Stimulated activated CD8-positive, alpha-beta memory T cell treated with anti-CD3 and anti-CD28 coated beads, Interleukin-15, amount 100 ng/mL, for 1 hour (primary cell): ENCODE results near the gene AKNA.

Experiments used
- DNase-seq: peaks from one replicate; pipeline ENCODE4 v3.0.0-alpha.2; 2020; ENCODE audit warnings: low read depth

Gene AKNA

DNA sequence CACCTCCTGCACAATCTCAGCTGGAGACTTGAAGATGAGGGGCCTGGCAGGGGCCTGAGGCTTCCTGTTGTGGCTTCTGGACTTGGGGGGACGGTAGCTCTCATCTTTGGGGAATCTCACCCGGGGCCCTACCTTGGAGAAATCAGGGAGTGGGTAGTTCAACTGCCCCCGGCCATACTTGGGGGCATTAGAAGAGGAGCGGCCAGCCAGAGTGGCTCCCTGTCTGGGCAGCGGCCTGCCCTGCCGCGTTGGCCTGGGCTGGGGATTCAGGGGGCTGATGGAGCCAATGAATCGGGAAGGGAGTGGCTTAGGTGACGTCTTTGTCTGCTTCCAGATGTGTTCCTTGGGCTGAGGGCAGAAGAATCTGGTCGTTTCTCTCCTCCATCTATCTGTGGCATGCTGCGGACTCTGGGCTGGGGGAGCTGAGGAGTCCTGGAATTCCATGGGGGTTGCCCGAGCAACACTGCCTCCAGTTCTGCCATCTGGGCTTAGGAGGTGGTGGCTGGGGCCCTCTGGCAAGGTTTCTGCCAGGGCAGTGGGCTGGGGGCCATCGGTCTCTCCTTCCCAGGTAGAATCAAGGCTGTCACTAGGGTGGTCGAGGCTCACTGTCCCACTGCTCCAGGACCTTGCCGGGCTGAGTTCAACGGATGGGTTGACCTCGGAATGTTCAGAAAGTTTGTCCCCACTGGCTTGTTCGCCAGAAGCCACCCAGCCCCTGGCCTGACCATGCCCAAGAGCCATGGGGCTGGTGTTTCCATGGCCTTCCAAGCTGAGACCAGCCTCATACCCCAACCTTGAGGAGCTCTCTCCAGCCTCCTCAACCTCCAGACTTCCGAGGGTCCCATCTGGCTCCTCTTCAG is 11.0 kb downstream of the AKNA start:
- DNase-seq: no peak

DNA sequence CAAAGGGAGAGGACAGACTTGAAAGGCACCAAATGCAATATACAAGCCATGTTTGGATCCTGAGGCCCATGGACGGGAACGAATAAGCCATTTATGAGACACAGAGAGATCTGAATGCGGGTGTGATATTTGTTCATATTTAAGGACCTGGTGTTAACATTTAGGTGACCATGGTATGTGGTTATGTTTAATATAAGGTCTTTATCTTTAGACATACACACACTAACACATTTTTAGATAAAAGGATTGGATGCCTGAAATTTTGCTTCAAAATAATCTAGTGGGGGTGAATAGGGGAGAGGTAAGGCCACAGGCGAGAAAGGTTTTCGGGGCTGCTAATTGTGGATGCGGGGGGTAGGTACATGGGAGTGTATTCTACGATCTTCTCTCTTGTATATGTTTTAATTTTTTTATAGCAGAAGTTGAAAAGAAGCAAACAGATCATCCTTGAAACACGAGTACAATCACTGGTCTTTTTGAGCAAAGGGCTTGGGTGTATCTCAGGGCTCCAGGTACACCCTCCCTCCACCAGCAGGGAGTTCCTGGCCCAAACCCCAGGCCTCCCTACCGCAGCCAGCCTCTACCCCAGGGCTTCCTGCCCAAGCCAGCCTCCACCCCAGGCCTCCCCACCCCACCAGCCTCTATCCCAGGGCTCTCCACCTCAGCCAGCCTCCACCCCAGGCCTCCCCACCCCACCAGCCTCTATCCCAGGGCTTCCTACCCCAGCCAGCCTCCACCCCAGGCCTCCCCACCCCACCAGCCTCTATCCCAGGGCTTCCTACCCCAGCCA is 12.2 kb downstream of the AKNA start:
- no peak for DNase-seq

DNA sequence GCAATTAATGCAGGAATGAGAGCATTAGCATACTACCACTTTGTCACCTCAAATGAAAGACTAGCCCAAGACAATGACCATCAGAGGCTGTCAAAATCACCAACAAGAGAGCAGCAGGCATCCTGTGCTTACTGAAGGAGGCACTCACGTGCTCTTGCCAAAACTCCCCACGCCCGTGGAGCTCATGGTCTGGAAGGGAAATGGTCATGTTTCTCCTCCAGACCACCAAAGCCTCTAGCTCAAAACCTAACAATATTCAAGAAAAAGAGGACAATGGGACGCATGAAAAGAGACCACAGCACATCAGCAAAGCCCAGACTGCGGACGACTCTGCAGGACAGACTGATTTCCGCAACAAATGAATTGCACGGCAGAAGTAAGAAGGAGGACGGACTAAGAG is 12.8 kb downstream of the AKNA start:
- DNase-seq: no peak

DNA sequence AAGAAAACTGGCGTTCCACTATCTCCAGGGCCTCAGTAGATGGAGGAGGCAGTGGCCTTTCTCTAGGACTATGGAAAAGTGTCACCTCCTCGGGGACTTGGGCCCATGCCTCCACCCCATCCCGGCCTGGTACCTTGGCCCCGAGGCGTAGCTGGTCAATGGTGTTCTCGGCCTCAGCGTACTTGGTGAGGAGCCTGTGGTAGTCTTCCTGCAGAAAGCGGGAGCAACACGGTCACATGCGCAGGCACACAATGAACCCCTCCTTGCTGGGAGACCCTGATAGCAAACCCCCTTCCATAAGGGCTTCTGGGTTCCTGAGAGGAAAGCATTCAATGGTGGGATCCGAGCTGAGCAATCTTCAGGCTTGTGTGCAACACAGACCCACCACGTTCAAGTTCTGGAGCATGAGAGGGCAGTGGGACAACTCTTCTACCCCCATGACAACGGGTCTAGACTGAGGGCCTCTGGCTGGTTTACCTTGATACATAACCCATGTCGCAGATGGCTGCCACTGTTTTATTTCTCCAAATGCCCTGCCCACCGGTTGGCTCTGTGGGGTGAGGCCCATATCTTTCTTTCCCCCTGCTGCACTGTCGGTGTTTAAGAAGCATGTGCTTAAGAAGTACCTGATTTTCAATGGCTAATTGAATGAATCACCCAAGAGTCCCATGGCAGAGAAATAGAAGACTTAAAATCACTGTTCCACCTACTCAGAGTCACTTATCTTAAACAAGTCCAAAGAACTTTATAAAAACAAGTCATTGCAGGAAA is 13.6 kb downstream of the AKNA start:
- DNase-seq: no peak

DNA sequence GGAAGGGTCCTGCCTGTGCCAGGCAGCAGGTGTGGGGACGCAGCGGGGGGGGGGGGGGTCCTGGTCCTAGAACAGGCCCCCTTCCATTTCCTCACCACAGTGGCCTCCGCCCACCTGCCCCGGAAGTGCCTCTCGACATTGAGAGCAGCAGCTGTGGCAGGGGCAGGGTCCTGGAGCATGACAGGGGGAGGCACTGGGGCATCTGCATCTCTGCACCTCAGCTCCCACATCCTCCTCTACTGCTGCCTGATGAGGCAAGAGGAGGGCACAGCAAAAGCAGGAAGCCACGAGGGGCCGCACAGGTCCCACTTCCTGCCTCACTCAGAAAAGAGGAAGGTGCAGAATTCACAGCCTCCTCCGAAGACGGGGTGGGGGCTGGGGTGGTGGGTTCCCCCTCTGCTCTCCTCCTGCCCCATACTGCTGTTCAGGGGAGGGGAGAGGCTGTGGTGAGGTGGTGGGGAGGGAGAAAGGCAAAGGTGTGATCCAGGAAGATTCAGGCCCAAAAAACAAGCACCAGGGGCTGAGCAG is 14.8 kb downstream of the AKNA start:
- DNase-seq: peak; percentile 56

DNA sequence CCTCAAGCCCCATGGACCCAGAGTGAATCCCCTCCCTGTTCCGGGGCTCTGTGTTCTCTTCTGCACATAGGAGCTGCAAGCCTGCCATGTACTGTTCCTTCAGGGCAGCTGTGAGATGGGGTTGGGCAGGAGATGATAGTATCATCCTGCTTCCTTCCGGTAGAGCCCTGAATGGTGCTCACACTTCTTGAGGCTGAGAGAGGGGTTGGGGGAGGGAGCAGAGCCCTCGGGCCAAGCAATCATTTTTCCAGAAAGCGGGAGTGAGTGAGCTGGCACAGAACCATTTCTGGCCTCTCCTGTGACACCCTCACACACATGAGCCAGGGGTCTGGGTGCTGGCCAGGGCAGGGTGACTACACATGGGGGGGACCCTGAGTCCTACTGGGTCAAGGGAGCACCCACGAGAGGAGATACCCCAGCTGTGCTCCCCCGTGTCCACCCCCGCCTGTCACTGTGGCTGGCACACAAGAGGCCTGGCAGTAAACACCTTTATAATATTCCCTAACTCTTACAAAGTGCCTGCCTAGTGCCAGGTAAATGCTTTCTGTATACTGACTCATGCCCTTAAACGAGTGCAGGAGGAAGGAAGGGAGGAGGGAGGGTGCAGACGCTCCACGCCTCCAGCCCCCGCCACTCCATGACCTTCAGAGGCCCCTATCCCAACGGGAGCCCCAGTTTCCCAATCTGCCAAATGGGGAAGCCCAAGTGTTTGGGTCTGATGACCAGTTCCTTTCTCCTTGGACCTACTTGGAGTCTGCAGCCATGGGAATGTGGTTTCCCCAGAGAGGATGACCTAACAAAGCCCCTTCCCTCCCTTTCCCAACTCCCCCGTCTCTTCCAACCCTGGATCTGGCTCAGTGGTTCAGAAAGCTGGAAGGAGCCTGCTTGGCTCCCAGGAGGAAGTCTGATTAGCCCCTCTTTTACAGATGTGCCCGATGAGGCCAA is 15.5 kb downstream of the AKNA start:
- DNase-seq: no peak

DNA sequence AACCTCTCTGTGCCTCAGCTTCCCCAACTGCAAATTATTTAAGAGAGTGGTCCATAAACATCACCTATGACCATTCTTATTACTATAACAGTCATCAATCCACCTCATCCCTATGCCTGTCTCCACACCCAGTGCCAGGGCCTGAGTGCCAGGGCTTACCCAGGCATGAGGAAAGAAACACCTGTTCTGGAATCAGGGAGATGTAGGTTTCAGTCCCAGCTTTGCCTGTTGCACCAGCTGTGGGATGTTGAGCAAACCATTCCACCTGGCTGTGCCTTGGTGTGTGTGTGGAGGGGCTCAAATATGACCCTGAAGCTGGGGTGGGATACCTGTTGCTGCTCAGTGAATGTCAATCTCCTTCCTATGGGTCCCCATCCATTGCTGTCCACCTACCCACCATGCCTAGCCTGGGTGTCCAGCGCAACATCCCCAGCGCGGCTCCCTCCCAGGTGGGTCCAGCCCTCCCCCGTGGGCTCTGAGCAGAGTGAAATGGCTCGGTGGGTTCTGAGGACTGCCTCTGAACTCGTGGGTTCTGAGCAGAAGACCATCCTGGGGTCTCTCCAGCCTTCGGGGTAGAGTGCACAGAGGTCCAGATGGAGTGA is 16.3 kb downstream of the AKNA start:
- no peak for DNase-seq

DNA sequence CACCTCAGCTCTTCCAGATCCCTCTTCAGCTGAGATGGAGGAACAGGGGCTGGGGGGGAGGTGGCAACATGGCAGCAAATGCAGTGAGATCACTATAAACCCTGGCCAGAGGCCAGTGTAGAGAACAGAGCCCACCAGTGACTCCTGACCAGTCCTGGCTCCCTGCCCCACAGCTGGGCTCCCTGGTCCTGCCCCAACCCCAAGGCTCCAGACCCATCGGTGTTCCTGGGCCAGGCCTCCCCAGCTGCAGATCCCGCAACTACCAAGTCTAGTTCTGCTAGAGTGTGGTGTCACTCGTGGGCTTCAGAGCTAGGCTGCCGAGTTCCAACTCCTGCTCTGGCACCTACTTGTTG is 16.8 kb downstream of the AKNA start:
- no peak for DNase-seq

DNA sequence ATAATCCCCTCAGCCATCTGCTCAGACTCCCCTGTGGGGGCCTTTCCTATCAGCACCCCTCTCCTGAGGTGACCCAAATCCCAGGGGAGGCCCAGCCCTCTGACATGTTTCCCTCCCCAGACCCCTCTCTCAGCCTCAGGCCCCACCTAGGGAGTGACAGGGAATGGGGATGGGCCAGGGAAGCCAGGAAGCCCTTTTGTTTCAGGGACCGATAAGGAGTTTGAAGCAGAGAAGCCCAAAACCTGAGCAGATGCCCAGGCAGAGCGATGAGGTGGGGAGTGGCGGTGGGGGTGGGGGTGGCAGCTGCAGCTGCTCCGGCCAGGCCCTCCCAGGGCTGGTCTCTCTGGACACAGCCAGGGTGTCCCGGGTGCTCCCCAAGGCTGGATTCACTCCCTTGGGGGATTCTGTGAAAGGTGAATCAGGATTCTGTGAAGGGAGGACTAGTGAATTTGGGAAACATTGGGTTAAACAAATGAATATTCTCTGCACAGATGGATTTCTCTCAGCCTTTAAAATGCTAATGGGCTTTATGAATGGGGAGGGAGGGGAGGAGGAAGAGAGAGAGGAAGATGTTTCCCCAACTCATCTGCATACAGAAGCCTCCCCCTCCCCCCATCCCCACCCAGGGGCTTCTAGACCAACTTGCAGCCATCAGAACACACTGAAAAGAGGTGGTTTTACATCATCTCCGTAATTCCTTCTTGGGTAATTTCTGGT is 17.4 kb downstream of the AKNA start:
- DNase-seq: no peak

DNA sequence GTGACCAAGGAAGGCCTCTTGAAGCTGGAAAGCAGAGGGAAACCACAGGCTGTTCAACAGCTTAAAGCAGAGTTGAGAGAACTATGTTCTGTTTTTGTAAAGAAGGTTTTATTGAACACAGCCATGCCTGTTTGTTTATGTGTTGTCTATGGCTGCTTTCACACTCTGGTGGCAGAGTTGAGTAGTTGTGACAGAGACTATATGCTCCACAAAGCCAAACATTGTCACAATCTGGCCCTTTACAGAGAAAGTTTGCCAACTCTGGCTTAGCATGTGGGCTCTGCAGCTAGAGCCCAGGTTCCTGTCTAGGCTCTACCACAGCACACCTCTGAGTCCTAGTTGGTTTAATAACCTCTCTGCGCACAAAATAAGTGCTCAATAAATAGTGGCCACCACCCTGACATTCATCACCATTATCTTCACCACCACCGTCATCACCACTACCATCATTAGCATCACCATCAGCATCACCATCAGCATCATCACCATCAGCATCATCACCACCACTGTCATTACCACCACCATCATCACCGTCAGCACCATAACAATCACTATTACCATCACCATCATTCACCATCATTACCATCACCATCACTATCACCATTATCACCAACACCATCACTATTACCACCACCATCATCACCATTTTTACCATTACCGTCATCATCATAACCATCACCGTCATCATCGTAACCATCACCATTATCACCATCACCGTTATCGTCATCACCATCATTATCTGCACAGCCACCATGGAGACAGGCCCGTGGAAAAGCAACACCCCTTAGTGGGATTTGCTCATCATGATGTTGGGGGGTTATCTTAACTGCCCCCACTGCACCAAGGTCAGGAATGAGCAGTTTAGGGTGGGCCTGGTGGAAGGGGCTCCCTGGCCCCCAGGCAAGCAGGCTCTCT is 18.3 kb downstream of the AKNA start:
- DNase-seq: no peak

DNA sequence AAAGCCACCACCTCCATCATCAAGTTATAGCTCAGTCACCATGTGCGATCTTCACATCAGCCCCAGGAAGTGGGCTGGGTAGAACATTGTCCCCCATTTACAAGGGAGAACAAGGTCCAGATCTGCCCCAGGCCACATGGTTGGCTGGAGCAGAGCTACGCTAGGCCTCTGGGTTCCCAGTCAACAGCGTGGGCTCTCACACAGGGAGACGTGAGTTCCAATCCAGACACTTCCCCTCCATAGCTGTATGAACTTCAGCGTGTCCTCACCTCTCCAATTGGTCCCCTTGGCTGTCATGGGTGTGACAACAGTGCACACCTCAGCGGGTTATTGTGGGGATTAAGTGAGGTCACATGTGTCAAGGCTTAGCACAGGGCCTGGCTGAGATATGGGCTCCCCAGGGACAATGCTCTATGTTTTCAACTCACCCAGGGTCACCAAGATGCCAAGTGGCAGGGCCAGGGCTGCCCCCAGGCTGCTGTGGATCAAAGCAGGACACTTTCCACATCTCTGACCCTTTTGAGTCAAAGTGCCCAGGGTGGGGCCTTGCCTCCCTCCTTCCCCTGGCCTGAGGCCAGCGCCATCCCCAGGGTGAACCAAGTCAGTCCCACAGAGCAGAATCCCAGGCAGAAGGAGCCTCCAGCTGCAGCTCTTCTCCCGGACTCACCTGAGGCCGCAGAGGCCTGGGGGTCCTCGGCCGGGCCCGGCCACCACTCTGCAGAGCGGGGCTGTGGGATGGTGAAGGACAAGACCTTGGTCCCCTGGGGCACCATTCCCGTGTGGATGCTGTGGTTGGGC is 19.8 kb downstream of the AKNA start:
- DNase-seq: no peak

DNA sequence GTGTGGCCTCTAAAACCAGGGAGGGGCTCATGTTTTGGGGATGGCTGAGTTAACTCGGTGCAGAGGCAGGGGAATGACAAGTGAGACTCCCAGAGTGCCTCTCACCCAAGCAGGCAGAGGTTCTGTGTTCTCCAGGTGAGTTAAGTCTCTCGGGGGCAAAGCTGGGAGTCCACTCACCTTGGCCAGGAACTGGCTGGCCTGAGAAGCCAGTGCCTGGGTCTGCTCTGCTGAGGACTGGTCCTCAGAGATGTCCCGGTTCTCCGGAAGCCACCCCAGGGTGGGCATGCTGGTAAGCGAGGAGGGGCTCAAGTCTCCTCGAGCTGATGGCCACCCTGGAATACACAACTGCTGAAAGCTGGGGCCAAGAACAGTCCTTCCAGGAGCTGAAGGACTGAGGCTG is 20.4 kb downstream of the AKNA start:
- DNase-seq: no peak

DNA sequence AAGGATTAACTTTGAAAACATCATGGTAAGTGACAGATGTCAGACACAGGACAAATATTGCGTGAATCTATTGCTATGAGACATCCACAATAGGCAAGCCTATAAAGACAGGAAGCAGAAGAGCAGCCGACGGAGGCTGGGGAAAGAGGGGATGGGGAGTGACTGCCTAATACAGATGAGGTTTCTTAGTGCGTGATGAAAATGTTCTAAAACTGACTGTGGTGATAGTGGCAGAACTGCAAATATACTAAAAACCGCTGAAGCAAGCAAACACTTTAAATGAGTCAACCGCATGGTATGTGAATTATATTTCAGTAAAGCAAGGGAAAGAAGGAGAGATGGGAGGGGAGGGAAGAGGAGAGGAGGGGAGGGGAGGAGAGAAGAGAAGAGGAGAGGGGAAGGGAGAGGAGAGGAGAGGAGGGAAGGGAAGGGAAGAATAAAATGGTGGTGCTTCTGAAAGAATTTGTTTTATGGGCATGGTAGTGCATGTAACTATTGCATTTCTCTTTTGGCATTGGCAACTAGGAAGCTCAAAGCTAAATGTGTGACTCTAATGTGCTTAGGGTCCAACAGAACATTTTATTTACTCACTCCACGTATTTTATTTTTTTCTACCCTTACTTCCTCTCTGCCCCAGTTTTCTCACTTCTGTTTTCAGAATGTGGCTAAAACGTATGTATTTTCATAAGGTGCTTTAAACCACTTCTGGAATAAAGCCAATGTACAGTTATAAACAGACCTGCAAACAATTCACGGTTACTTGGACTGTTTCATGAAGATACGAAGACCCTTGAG is 21.3 kb downstream of the AKNA start:
- no peak for DNase-seq

DNA sequence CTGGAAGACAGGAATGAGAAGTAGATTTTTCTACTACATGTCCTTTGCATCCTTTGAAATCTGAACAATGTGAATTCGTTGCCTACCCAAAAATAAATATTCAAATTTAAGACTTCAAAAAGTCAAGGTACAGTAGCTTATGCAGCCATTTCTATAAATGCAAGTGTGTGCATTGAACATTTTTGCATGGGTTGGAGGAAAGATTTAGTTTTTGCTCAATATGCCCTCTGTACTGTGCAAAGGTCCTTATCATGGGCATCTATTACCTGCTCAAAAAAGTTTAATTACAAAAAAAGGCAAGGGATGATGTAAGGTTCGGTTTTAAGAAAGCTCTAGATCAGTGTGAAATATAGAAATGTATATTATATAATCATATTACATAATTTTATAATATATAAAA is 22.6 kb downstream of the AKNA start:
- DNase-seq: no peak

DNA sequence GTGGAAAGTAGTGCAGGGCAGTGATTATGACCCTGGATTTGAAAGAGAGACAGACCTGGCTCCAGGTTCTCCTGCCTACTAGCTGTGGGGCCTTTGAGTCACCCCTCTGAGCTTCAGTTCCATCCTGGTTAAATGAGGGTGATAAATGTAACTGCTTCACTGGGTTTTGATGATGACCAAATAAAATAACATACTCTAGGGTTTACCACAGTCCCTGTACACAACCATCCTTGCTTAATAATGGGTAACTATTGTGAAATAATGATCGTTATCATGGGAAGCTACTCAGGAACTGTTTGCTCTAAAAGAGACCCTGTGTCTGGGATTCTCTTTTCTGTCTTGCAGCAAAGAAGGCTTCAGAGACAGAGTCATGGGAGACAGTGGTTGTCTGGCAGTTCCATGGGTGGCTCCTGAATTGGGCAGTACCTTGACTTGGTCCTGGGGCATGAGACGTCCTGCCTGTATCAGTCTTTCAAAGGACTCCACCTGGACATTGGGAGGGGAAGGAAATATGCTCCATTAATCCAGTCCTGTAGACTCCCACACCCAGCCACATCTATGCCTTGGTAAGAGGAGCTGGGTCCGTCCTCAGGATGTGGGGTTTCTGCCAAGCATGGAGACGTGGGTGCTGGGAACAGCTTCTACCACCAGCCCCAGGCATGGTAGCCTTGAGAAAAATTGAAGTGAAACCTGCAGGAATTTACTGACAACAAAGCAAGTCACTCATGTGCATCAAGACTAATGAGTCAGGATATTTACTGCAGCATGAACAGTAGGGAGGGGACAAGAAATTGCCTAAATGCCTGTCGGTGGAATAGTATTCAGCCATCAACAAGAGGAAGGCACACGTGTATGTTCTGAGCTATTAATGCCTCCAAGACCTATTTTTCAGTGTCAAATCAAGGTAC is 23.4 kb downstream of the AKNA start:
- DNase-seq: no peak

DNA sequence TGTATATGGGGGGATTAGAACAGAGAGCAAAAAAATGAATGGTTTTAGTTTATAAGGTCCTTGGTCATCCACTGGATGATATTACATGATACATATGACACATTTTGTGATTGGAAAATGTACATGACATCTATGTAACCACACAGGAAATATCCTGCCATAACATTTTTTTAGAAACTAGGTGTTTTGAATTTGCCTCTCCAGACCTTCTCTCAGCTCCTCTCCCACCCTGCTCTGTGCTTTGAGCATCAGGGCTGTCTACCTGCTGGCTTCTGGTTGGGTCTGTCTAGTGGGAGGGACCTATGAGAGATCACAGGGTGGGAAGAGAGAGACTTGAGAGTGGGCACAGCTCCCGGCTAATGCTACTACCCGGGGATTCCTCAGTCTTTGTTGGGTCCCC is 24.4 kb downstream of the AKNA start:
- no peak for DNase-seq
